ENCODE data around the gene RPL6.
"Not testable (repeated sequence)": the region's sequence is repeated elsewhere in the genome, so short reads cannot be mapped to it uniquely, and the experiment has no call there.

The RPL6 gene

GRCh38 chr12:112408621-112409020 lies 784 bp downstream of the RPL6 start:
- DNase-seq (ENCODE audit: insufficient read length, low spot score), result no peak
- no peak for TF ChIP-seq POLR2A (IDR thresholded peaks at IDR 0.05; ENCODE audit: low read depth, low read length)
- no peak for FAIRE-seq

- FAIRE-seq, result not testable (repeated sequence)
Measured at GRCh38 chr12:112407683-112408082, 1.7 kb downstream of the RPL6 start.

DNA sequence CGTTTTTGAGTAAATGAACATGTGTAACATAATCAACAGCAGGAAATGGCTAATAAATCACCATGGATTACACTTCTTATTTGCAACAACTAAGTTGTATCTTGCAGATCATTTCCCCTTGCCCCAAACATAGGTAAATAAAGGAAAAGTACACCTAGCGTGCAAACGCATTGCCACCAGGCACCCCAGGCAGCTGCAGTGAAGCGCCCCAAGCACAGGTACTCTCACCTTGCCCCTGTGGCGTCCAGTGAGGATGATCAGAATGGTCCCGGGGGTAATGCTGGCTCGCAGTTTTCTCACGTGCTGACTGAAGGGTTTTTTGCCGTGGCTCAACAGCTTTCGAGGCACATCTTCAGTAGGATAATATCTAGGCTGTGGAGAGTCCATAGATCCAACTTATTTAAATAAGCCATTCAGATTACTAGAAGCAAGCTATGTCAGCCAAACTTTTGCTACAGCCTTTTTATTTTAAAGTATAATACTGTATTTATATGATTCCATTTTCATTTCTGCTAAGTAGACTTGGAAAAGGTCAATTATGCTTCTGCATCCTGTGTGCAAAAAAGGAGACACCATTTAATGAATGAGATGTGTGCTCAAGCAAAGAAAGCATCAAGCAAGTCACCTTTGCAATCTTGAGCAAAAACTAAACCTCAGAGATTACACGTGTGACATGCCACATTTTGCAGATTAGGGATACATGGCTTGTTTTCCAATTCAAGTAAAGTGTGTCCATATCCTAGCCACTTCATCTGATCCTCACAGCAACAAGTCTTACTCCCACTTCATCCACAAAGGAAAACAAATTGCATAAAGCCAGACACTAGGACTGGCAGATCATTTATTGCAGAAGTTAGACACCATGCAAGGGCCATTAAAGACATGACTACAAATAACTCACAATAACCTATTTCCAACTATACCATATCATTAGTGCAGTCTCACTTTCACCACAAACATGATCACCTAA lies 2.6 kb downstream of the RPL6 start:
- TF ChIP-seq POLR2A (IDR thresholded peaks at IDR 0.05; ENCODE audit: low read depth, low read length), result no peak
- FAIRE-seq (no peak), DNase-seq (ENCODE audit: insufficient read length, low spot score) (no peak)

More at GRCh38 chr12:112407683-112408082, 1.7 kb downstream of the RPL6 start:
- DNase-seq (ENCODE audit: insufficient read length, low spot score), result not testable (repeated sequence)

DNA sequence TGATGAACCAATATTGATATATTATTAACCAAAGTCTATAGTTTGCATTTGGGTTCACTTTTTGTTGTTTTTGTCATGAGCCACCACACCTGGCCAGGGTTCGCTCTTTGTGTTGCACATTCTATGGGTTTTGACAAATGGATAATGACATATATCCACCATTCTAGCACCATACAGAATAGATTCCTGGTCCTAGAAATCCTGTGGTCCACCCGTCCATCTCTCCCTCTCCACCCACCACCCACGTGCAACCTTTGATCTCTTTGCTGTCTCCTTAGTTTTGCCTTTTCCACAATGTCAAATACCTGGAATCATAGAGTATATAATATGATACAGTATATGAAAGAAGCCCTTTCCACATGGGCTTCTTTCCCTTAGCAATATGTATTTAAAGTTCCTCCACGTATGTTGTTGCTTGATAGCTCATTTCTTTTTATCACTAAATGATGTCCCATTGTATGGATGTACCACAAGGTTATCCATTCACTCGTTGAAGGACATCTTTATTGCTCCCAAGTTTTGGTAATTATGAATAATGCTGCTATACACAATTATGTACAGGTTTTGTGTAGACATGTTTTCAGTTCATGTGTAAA lies 7.4 kb downstream of the RPL6 start:
- FAIRE-seq, result no peak
- no peak for TF ChIP-seq POLR2A (IDR thresholded peaks at IDR 0.05; ENCODE audit: low read depth, low read length)
- DNase-seq (ENCODE audit: insufficient read length, low spot score), result no peak

DNA sequence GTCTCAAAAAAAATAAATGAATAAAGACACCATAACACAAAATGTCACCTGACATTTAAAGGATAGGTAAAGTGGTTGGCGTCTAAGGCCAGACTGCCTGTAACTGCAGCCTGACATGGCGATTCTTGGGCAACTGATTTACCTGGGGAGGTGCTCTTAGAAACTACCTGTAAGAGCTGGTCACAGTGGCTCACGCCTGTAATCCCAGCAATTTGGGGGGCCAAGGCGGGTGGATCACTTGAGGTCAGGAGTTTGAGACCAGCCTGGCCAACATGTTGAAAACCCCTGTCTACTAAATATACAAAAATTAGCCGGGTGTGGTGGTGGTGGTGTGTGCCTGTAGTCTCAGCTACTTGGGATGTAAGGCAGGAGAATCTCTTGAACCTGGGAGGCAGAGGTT lies 8.4 kb downstream of the RPL6 start:
- no peak for TF ChIP-seq POLR2A (IDR thresholded peaks at IDR 0.05; ENCODE audit: low read depth, low read length)
- no peak for FAIRE-seq
- no peak for DNase-seq (ENCODE audit: insufficient read length, low spot score)

DNA sequence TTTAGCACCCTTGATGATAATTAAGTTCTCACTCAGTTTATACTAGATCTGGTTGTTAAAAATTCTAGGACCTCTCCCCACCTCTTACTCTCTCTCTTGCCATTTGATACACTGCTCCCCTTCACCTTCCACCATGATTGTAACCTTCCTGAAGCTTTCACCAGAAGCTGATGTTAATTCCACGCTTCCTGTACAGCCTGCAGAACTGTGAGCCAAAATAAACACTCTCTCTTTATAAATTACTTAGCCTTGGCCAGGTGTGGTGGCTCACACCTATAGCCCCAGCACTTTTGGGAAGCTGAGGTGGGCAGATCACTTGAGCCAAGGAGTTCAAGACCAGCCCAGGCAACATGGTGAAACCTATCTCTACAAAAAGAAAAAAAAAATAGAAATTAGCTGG lies 16.1 kb downstream of the RPL6 start:
- DNase-seq (ENCODE audit: insufficient read length, low spot score), result no peak
- no peak for TF ChIP-seq POLR2A (IDR thresholded peaks at IDR 0.05; ENCODE audit: low read depth, low read length)
- no peak for FAIRE-seq

DNA sequence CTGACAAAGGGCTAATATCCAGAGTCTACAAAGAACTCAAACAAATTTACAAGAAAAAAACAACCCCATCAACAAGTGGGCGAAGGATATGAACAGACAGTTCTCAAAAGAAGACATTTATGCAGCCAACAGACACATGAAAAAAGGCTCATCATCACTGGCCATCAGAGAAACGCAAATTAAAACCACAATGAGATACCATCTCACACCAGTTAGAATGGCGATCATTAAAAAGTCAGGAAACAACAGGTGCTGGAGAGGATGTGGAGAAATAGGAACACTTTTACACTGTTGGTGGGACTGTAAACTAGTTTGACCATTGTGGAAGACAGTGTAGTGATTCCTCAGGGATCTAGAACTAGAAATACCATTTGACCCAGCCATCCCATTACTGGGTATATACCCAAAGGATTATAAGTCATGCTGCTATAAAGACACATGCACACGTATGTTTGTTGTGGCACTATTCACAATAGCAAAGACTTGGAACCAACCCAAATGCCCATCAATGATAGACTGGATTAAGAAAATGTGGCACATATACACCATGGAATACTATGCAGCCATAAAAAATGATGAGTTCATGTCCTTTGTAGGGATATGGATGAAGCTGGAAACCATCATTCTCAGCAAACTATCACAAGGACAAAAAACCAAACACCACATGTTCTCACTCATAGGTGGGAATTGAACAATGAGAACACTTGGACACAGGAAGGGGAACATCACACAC lies 19.3 kb downstream of the RPL6 start:
- not testable (repeated sequence) for DNase-seq (ENCODE audit: insufficient read length, low spot score); FAIRE-seq

- no peak for TF ChIP-seq POLR2A (IDR thresholded peaks at IDR 0.05; ENCODE audit: low read depth, low read length)
- DNase-seq (ENCODE audit: insufficient read length, low spot score) (no peak), FAIRE-seq (no peak)
Measured at GRCh38 chr12:112389228-112389627, 20.2 kb downstream of the RPL6 start.

- FAIRE-seq (no peak), DNase-seq (ENCODE audit: insufficient read length, low spot score) (no peak)
Measured at GRCh38 chr12:112386726-112387125, 22.7 kb downstream of the RPL6 start.

DNA sequence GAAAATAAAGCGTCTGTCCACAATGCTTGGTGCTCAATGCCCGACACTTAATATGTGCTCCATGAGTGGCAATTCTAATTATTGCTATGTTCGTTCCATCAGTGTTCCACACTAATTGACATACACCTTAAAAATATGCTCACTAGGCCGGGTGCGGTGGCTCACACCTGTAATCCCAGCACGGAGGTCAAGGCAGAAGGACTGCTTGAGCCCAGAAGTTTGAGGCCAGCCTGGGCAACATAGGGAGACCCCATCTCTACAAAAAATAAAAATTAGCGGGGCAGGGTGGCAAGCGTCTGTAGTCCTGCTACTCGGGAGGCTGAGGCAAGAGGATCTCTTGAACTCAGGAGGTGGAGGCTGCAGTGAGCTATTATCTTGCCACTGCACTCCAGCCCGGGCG lies 26.5 kb downstream of the RPL6 start:
- FAIRE-seq (no peak), DNase-seq (ENCODE audit: insufficient read length, low spot score) (no peak)
- TF ChIP-seq POLR2A (IDR thresholded peaks at IDR 0.05; ENCODE audit: low read depth, low read length), result no peak

More at GRCh38 chr12:112386726-112387125, 22.7 kb downstream of the RPL6 start:
- TF ChIP-seq POLR2A (IDR thresholded peaks at IDR 0.05; ENCODE audit: low read depth, low read length), result no peak

- DNase-seq (ENCODE audit: insufficient read length, low spot score) (peak; percentile 95), FAIRE-seq (peak; percentile 23)
- TF ChIP-seq POLR2A (IDR thresholded peaks at IDR 0.05; ENCODE audit: low read depth, low read length), result peak; percentile 81
Measured at GRCh38 chr12:112381883-112382796, 27.3 kb downstream of the RPL6 start, which contains the start of gene HECTD4. TSS of gene HECTD4 (minus strand) at chr12:112382431. CDS start at chr12:112382128, 303 bp downstream.

GRCh38 chr12:112381406-112381882 lies 28.0 kb downstream of the RPL6 start:
- no peak for DNase-seq (ENCODE audit: insufficient read length, low spot score)
- TF ChIP-seq POLR2A (IDR thresholded peaks at IDR 0.05; ENCODE audit: low read depth, low read length), result no peak
- no peak for FAIRE-seq

All from H54 (cell line).